ENCODE results near the gene TLK1.

DNA sequence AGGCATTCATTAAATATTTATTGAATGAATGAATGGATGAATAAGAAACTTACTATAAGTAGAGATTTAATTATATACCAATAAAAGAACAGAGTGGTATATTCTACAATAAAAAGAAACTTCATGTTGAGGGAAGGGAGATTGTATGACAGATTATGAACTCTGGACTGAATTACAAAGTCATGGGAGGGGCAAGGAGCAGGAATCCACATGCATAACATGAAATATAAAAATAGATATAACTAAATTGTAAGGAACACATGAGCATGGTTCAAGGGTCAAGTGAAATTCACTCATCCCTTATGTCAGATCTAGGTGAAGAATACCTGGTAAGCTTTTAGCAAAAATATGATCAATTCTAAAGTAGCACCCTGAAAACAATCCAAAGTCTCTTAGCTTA is 27.1 kb upstream of the TLK1 start:
- TF ChIP-seq CTCF (IDR thresholded peaks at IDR 0.05) (no peak), POLR2A (IDR thresholded peaks at IDR 0.05) (no peak)
